Calu3 (cell line): ENCODE data around the gene ANXA4. TPM values are rescaled to one million over a fixed set of nuclear protein-coding genes. Genes with fewer than 3 reads are reported as not detected.

Source experiments
- BruUV-seq: library from RNA; stranded (reverse); fragments of 400-500 nt; replicated peaks from 2 replicates; lab custom pipeline; 2021; lab: Mats Ljungman, UMichigan
- CTCF ChIA-PET: fragments of 300-600 bp; sonication (Branson Sonifier 250); formaldehyde crosslinking; loops from one replicate; lab custom pipeline; 2022; ENCODE audit warnings: antibody characterized with exemption; lab: Charles Lee
- DNase-seq: peaks from one replicate; pipeline ENCODE4 v3.0.0; 2022
- H3K27ac Mint-ChIP-seq: one replicate; pipeline ENCODE4 v1.8.0; 2022; ENCODE audit warnings: mixed read lengths; ENCODE audit not compliant: unreplicated experiment
- H3K27me3 Mint-ChIP-seq: one replicate; pipeline ENCODE4 v1.8.0; 2022; ENCODE audit warnings: mixed read lengths; ENCODE audit not compliant: unreplicated experiment
- H3K36me3 Mint-ChIP-seq: one replicate; pipeline ENCODE4 v1.8.0; 2022; ENCODE audit warnings: mild to moderate bottlenecking, moderate library complexity, mixed read lengths; ENCODE audit not compliant: insufficient read depth, unreplicated experiment
- H3K4me1 Mint-ChIP-seq: one replicate; pipeline ENCODE4 v1.8.0; 2022; ENCODE audit warnings: mild to moderate bottlenecking, low read depth, mixed read lengths; ENCODE audit not compliant: unreplicated experiment
- H3K4me3 Mint-ChIP-seq: one replicate; pipeline ENCODE4 v1.8.0; 2022; ENCODE audit warnings: mild to moderate bottlenecking, low read depth, moderate library complexity, mixed read lengths; ENCODE audit not compliant: unreplicated experiment
- H3K9me3 Mint-ChIP-seq: one replicate; pipeline ENCODE4 v1.8.0; 2022; ENCODE audit warnings: low read depth, mixed read lengths; ENCODE audit not compliant: unreplicated experiment
- CTCF ChIP-seq: fragments of 200-600 bp; IDR thresholded peaks from one replicate; pipeline ENCODE4 v1.8.0; 2022; ENCODE audit warnings: antibody characterized with exemption; ENCODE audit not compliant: unreplicated experiment
- intact Hi-C: fragments of 100-400 bp; cut with micrococcal nuclease; formaldehyde crosslinking; loops from one replicate; pipeline ENCODE4 v1.10.0; 2022; ENCODE audit not compliant: unreplicated experiment
- total RNA-seq: library from RNA; stranded (reverse); gene quantifications from 2 replicates; pipeline ENCODE4 v1.2.3, GENCODE V29; 2022

The ANXA4 gene
- total RNA-seq, 1 experiment from 2014 or later, result 1,439 TPM

GRCh38 chr2:69847068-69847828 is 105.3 kb downstream of the ANXA4 start:
- Mint-ChIP-seq H3K36me3 (peaks cover 19% of the 10 kb centered on the region), H3K4me3 (no peak overlapping the region), H3K27me3 (no peaks in the 10 kb centered on the region), H3K27ac (no peak overlapping the region), H3K9me3 (no peaks in the 10 kb centered on the region), H3K4me1 (no peaks in the 10 kb centered on the region)
- DNase-seq, result no peak
- intact Hi-C loops, result no loop called here
- BruUV-seq, result no TSS peak
- CTCF ChIA-PET, result interaction anchor here (0.8 kb wide), 1 partner anchor 9 kb away, joined by 5 read pairs; no protein-coding TSS in a partner anchor
- TF ChIP-seq CTCF, result no peak

GRCh38 chr2:69848186-69848790 is 106.4 kb downstream of the ANXA4 start:
- no peak for TF ChIP-seq CTCF
- H3K27ac Mint-ChIP-seq, result no peak overlapping the region
- no peaks in the 10 kb centered on the region for H3K27me3 Mint-ChIP-seq
- no peak overlapping the region for H3K4me3 Mint-ChIP-seq
- H3K36me3 Mint-ChIP-seq, result peaks cover 19% of the 10 kb centered on the region
- no TSS peak for BruUV-seq
- H3K4me1 Mint-ChIP-seq, result no peaks in the 10 kb centered on the region
- CTCF ChIA-PET, result no interaction called here
- intact Hi-C loops, result no loop called here
- no peak for DNase-seq
- no peaks in the 10 kb centered on the region for H3K9me3 Mint-ChIP-seq

GRCh38 chr2:69858261-69858660 is 116.3 kb downstream of the ANXA4 start:
- no peak for TF ChIP-seq CTCF
- peaks cover 7% of the 10 kb centered on the region for H3K36me3 Mint-ChIP-seq

GRCh38 chr2:69863298-69863697 is 121.4 kb downstream of the ANXA4 start:
- H3K4me3 Mint-ChIP-seq, result no peak overlapping the region
- no peak for TF ChIP-seq CTCF
- BruUV-seq, result no TSS peak
- H3K4me1 Mint-ChIP-seq, result no peaks in the 10 kb centered on the region
- H3K27me3 Mint-ChIP-seq, result no peaks in the 10 kb centered on the region
- no peaks in the 10 kb centered on the region for H3K9me3 Mint-ChIP-seq
- DNase-seq, result no peak
- H3K36me3 Mint-ChIP-seq, result peaks cover 28% of the 10 kb centered on the region
- CTCF ChIA-PET, result interaction anchor here (0.6 kb wide), 1 partner anchor 61 kb away, joined by 3 read pairs; no protein-coding TSS in a partner anchor
- intact Hi-C loops, result no loop called here
- H3K27ac Mint-ChIP-seq, result no peak overlapping the region

More at GRCh38 chr2:69858261-69858660, 116.3 kb downstream of the ANXA4 start:
- H3K4me1 Mint-ChIP-seq, result no peaks in the 10 kb centered on the region
- no peaks in the 10 kb centered on the region for H3K9me3 Mint-ChIP-seq
- no peaks in the 10 kb centered on the region for H3K27me3 Mint-ChIP-seq
- no peak overlapping the region for H3K27ac Mint-ChIP-seq
- H3K4me3 Mint-ChIP-seq, result no peak overlapping the region
- DNase-seq, result no peak
- CTCF ChIA-PET, result no interaction called here
- intact Hi-C loops, result no loop called here
- no TSS peak for BruUV-seq

Other genes starting within 250 kb of the ANXA4 start
- 46.7 and 60.1 TPM in 2 replicates for gene AAK1, start 98.4 kb upstream of the ANXA4 start, total RNA-seq
- gene GMCL1, start 87.5 kb downstream of the ANXA4 start, total RNA-seq, result 63.8 and 76.4 TPM in 2 replicates
- gene SNRNP27, start 151.8 kb downstream of the ANXA4 start, total RNA-seq, result 36.3 and 39.8 TPM in 2 replicates
- 13.3 and 17.4 TPM in 2 replicates for gene MXD1, start 173.0 kb downstream of the ANXA4 start, total RNA-seq
- 0.17 and 0.27 TPM in 2 replicates for gene ASPRV1, start 219.5 kb downstream of the ANXA4 start, total RNA-seq